Cardiac muscle cell (in vitro differentiated cells and primary cell): ENCODE results near the gene TMC7. TPM values are rescaled to one million over a fixed set of nuclear protein-coding genes. Genes with fewer than 3 reads are reported as not detected.

Experiments
- DNase-seq, 2 donors: peaks; one replicate each; pipeline versions ENCODE4 v3.0.0 to v3.0.0-alpha.2; 2010 to 2017; ENCODE audit warnings: low read depth in 1 of 2, low spot score in 1 of 2
- H3K27ac ChIP-seq: fragments of 200-600 bp; sonication (generic); 2 replicates; pipeline ENCODE4 v1.5.1; 2016
- H3K27me3 ChIP-seq: fragments of 200-600 bp; sonication (generic); 2 replicates; pipeline ENCODE4 v1.6.0; 2016; ENCODE audit warnings: control low read depth
- H3K36me3 ChIP-seq: fragments of 200-600 bp; sonication (generic); 2 replicates; pipeline ENCODE4 v1.5.1; 2016; ENCODE audit warnings: control low read depth
- H3K4me1 ChIP-seq: fragments of 200-600 bp; sonication (generic); 2 replicates; pipeline ENCODE4 v1.8.1; 2017; ENCODE audit warnings: low read depth, mild to moderate bottlenecking, mixed run types
- H3K4me3 ChIP-seq: fragments of 200-600 bp; sonication (generic); 2 replicates; pipeline ENCODE4 v1.5.1; 2016; ENCODE audit warnings: mild to moderate bottlenecking
- H3K9me3 ChIP-seq: fragments of 200-600 bp; sonication (generic); 2 replicates; pipeline ENCODE4 v1.5.1; 2017; ENCODE audit warnings: low read depth, mild to moderate bottlenecking, control low read depth
- polyA plus RNA-seq: library from polyadenylated mRNA; unstranded; fragments of >200 nt; fragmentation: Nextera tagmentation; extraction: Ambion mirVana; gene quantifications from 2 replicates; pipeline ENCODE4 v1.2.1, GENCODE V29; 2016
- total RNA-seq: library from RNA; depleted of rRNA; stranded (reverse); fragments of >200 nt; gene quantifications from 2 replicates; pipeline ENCODE4 v1.2.3, GENCODE V29; 2016
- TF ChIP-seq, protein P1 (sequence below): IDR thresholded peaks from 2 replicates; pipeline ENCODE4 v1.5.1; 2012; ENCODE audit warnings: low read depth, mild to moderate bottlenecking, low read length

Gene TMC7
- total and polyA plus RNA-seq, 2 experiments from 2014 or later: 1.5 to 4.6 TPM

DNA sequence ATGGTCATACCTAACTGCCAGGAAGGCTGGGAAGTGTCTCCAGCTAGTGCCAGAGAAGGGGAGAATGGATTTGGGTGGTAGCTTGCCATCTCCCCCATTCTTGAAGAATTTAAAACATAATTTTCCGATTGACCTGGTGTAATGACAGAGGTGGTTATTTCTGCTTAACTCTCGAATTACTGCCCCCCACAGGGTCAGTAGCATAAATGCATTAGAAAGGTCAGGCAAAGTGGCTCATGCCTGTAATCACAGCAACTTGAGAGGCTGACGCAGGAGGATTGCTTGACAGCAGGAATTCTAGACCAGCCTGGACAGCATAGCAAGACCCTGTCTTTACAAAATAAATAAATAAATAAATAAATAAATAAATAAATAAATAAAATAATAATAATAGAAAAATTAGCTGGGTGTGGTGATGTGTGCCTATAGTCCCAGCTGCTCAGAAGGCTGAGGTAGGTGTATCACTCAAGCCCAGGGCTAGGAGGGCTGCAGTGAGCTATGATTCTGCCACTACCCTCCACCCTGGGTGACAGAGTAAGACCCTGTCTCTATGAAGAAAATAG lies 27.5 kb downstream of the TMC7 start:
- DNase-seq: no peak
- Histone ChIP-seq H3K4me3 (no peak overlapping the region), H3K27me3 (no peaks in the 10 kb centered on the region), H3K9me3 (no peaks in the 10 kb centered on the region), H3K4me1 (peaks cover 5% of the 10 kb centered on the region), H3K36me3 (no peaks in the 10 kb centered on the region), H3K27ac (no peak overlapping the region)
- TF ChIP-seq, protein P1, sequence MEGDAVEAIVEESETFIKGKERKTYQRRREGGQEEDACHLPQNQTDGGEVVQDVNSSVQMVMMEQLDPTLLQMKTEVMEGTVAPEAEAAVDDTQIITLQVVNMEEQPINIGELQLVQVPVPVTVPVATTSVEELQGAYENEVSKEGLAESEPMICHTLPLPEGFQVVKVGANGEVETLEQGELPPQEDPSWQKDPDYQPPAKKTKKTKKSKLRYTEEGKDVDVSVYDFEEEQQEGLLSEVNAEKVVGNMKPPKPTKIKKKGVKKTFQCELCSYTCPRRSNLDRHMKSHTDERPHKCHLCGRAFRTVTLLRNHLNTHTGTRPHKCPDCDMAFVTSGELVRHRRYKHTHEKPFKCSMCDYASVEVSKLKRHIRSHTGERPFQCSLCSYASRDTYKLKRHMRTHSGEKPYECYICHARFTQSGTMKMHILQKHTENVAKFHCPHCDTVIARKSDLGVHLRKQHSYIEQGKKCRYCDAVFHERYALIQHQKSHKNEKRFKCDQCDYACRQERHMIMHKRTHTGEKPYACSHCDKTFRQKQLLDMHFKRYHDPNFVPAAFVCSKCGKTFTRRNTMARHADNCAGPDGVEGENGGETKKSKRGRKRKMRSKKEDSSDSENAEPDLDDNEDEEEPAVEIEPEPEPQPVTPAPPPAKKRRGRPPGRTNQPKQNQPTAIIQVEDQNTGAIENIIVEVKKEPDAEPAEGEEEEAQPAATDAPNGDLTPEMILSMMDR: no peak

DNA sequence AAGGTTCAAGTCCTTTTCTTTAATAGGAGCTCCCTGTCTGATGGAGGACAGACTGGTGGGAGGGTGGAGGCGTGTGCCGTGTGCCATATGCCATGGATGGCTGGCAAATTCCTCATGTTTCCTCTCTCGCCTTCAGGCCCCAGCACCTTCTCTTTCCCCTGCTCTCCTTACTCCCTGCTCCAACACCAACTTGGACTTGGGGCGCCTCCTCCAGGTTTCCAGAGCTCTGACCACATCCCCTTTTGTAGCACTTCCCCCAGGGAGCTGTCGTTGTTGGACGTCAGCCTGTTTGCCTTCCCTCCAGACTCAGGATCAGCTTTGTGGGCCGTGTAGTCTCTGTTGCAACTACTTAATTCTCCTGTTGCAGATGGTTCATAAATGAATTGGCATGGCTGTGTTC lies 30.7 kb downstream of the TMC7 start:
- DNase-seq: peak in 1 of 2 donors; percentile 22
- H3K9me3 ChIP-seq: no peaks in the 10 kb centered on the region
- no peak overlapping the region for H3K4me3 ChIP-seq
- H3K36me3 ChIP-seq: no peaks in the 10 kb centered on the region
- no peaks in the 10 kb centered on the region for H3K27me3 ChIP-seq
- TF ChIP-seq, protein P1: no peak
- H3K27ac ChIP-seq: no peak overlapping the region
- no peaks in the 10 kb centered on the region for H3K4me1 ChIP-seq

DNA sequence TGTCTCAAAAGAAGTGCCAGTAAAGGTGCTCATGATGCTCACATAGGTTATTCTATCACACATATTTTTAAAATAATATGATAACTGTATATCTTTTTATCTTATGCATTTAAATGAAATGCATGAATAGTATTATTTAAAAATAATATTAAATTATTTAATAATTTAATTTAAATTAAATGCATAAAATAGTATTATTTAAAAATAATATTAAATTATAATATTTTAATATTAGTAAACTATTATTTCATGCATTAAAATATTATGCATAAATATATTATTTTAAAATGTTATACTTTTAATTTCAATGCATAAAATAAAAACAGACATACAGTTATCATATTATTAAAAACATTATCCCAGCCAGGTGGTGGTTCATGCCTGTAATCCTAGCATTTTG lies 33.4 kb downstream of the TMC7 start:
- DNase-seq: no peak
- Histone ChIP-seq H3K9me3 (no peaks in the 10 kb centered on the region), H3K4me3 (no peak overlapping the region), H3K27ac (no peak overlapping the region), H3K4me1 (no peaks in the 10 kb centered on the region), H3K27me3 (no peaks in the 10 kb centered on the region), H3K36me3 (no peaks in the 10 kb centered on the region)
- TF ChIP-seq, protein P1: no peak

DNA sequence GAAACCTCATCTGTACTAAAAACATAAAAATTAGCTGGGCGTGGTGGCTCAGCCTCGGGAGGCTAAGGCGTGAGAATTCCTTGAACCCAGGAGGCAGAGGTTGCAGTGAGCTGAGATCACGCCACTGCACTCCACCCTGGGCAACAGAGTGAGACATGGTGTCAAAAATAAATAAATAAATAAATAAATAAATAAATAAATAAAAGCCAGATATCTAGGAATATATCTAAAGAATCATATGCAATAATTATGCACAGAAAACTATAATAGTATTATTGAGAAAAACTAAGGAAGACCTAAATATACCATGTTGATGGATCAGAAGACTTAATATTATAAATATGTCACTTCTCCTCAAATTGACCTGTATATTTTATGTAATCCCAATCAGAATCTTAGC lies 37.0 kb downstream of the TMC7 start:
- no peaks in the 10 kb centered on the region for H3K36me3 ChIP-seq
- no peak overlapping the region for H3K27ac ChIP-seq
- no peak for DNase-seq
- no peaks in the 10 kb centered on the region for H3K4me1 ChIP-seq
- no peaks in the 10 kb centered on the region for H3K9me3 ChIP-seq
- no peak overlapping the region for H3K4me3 ChIP-seq
- no peaks in the 10 kb centered on the region for H3K27me3 ChIP-seq
- TF ChIP-seq, protein P1: no peak

DNA sequence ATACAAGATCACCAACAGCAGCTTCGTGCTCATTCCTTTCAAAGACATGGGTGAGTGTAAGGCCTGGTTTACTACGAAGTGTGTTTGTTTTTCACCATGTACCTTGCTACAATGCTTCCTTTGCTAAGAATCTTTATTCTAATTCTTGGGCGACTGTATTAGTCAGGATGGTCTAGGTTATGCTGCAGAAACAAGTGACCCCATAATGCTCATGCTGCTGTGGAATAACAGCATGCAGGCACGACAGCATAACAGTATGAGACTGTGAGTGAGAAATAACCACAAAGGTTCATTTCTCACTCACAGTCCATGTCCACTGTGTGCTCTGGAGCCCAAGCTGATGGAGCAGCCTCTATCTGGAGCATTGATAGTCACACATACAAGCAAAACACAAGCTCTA lies 38.0 kb downstream of the TMC7 start:
- DNase-seq: no peak
- no peaks in the 10 kb centered on the region for H3K36me3 ChIP-seq

More for the DNA sequence above, 38.0 kb downstream of the TMC7 start:
- no peaks in the 10 kb centered on the region for H3K9me3 ChIP-seq
- no peak overlapping the region for H3K27ac ChIP-seq
- no peaks in the 10 kb centered on the region for H3K4me1 ChIP-seq
- TF ChIP-seq, protein P1: no peak
- H3K4me3 ChIP-seq: no peak overlapping the region
- H3K27me3 ChIP-seq: no peaks in the 10 kb centered on the region
